ENCODE measurements around the gene ACTA1. TPM values are rescaled to one million over a fixed set of nuclear protein-coding genes. Genes with fewer than 3 reads are reported as not detected.

Gene ACTA1
- not detected in 2 replicates for total RNA-seq

GRCh38 chr1:229434005-229434640, at the start of gene ACTA1:
TSS of gene ACTA1 (minus strand) at chr1:229434094. CDS start at chr1:229433115, 979 bp downstream.

Other genes with a start within 250 kb of the ACTA1 start
- 27.8 and 35.8 TPM in 2 replicates for gene RAB4A, start 163.0 kb downstream of the ACTA1 start, total RNA-seq
- 4.2 and 6.1 TPM in 2 replicates for gene CCSAP, start 91.0 kb downstream of the ACTA1 start, total RNA-seq
- gene NUP133, start 74.2 kb upstream of the ACTA1 start, total RNA-seq: 35.2 and 53.5 TPM in 2 replicates
- gene ABCB10, start 124.6 kb upstream of the ACTA1 start, total RNA-seq: 10.3 and 14.8 TPM in 2 replicates
- 10.9 and 11.7 TPM in 2 replicates for gene TAF5L, start 192.0 kb upstream of the ACTA1 start, total RNA-seq
- 6.5 and 8.9 TPM in 2 replicates for gene URB2, start 192.2 kb upstream of the ACTA1 start, total RNA-seq